Measurements from ENCODE around the gene KCNJ1. TPM values are rescaled to one million over a fixed set of nuclear protein-coding genes. Genes with fewer than 3 reads are reported as not detected.

The KCNJ1 gene
- total and polyA plus RNA-seq, 2 of the 8 experiments (the other 6 are each of a cell fraction or from before 2014, with no cell fraction given), result 0.17 to 0.23 TPM

GRCh38 chr11:128910576-128910975, 43.5 kb upstream of the KCNJ1 start (continued):
- TF ChIP-seq, protein P1, sequence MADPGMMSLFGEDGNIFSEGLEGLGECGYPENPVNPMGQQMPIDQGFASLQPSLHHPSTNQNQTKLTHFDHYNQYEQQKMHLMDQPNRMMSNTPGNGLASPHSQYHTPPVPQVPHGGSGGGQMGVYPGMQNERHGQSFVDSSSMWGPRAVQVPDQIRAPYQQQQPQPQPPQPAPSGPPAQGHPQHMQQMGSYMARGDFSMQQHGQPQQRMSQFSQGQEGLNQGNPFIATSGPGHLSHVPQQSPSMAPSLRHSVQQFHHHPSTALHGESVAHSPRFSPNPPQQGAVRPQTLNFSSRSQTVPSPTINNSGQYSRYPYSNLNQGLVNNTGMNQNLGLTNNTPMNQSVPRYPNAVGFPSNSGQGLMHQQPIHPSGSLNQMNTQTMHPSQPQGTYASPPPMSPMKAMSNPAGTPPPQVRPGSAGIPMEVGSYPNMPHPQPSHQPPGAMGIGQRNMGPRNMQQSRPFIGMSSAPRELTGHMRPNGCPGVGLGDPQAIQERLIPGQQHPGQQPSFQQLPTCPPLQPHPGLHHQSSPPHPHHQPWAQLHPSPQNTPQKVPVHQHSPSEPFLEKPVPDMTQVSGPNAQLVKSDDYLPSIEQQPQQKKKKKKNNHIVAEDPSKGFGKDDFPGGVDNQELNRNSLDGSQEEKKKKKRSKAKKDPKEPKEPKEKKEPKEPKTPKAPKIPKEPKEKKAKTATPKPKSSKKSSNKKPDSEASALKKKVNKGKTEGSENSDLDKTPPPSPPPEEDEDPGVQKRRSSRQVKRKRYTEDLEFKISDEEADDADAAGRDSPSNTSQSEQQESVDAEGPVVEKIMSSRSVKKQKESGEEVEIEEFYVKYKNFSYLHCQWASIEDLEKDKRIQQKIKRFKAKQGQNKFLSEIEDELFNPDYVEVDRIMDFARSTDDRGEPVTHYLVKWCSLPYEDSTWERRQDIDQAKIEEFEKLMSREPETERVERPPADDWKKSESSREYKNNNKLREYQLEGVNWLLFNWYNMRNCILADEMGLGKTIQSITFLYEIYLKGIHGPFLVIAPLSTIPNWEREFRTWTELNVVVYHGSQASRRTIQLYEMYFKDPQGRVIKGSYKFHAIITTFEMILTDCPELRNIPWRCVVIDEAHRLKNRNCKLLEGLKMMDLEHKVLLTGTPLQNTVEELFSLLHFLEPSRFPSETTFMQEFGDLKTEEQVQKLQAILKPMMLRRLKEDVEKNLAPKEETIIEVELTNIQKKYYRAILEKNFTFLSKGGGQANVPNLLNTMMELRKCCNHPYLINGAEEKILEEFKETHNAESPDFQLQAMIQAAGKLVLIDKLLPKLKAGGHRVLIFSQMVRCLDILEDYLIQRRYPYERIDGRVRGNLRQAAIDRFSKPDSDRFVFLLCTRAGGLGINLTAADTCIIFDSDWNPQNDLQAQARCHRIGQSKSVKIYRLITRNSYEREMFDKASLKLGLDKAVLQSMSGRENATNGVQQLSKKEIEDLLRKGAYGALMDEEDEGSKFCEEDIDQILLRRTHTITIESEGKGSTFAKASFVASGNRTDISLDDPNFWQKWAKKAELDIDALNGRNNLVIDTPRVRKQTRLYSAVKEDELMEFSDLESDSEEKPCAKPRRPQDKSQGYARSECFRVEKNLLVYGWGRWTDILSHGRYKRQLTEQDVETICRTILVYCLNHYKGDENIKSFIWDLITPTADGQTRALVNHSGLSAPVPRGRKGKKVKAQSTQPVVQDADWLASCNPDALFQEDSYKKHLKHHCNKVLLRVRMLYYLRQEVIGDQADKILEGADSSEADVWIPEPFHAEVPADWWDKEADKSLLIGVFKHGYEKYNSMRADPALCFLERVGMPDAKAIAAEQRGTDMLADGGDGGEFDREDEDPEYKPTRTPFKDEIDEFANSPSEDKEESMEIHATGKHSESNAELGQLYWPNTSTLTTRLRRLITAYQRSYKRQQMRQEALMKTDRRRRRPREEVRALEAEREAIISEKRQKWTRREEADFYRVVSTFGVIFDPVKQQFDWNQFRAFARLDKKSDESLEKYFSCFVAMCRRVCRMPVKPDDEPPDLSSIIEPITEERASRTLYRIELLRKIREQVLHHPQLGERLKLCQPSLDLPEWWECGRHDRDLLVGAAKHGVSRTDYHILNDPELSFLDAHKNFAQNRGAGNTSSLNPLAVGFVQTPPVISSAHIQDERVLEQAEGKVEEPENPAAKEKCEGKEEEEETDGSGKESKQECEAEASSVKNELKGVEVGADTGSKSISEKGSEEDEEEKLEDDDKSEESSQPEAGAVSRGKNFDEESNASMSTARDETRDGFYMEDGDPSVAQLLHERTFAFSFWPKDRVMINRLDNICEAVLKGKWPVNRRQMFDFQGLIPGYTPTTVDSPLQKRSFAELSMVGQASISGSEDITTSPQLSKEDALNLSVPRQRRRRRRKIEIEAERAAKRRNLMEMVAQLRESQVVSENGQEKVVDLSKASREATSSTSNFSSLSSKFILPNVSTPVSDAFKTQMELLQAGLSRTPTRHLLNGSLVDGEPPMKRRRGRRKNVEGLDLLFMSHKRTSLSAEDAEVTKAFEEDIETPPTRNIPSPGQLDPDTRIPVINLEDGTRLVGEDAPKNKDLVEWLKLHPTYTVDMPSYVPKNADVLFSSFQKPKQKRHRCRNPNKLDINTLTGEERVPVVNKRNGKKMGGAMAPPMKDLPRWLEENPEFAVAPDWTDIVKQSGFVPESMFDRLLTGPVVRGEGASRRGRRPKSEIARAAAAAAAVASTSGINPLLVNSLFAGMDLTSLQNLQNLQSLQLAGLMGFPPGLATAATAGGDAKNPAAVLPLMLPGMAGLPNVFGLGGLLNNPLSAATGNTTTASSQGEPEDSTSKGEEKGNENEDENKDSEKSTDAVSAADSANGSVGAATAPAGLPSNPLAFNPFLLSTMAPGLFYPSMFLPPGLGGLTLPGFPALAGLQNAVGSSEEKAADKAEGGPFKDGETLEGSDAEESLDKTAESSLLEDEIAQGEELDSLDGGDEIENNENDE (IDR thresholded peaks at IDR 0.05; ENCODE audit: insufficient replicate concordance, low read length), result no peak
- no peak for TF ChIP-seq SIN3A (conservative IDR thresholded peaks at IDR 0.05 in 1 of 2, IDR thresholded peaks at IDR 0.05 in 1 of 2; ENCODE audit: low read depth in 1 of 2, low read length in 2 of 2)
- TF ChIP-seq BRCA1 (IDR thresholded peaks at IDR 0.05; ENCODE audit: low read depth, low read length), result no peak
- no peak for TF ChIP-seq TEAD4 (IDR thresholded peaks at IDR 0.05; ENCODE audit: low read depth, low read length)
- no peak for TF ChIP-seq TCF12 (IDR thresholded peaks at IDR 0.05; ENCODE audit: low read depth, low read length)
- no peak for TF ChIP-seq CHD2 (IDR thresholded peaks at IDR 0.05; ENCODE audit: low read length)

Data from H1 (cell line).